ENCODE results near the gene MIF. TPM values are rescaled to one million over a fixed set of nuclear protein-coding genes. Genes with fewer than 3 reads are reported as not detected.

MIF gene
- total RNA-seq, 1 donor = 160 TPM

DNA sequence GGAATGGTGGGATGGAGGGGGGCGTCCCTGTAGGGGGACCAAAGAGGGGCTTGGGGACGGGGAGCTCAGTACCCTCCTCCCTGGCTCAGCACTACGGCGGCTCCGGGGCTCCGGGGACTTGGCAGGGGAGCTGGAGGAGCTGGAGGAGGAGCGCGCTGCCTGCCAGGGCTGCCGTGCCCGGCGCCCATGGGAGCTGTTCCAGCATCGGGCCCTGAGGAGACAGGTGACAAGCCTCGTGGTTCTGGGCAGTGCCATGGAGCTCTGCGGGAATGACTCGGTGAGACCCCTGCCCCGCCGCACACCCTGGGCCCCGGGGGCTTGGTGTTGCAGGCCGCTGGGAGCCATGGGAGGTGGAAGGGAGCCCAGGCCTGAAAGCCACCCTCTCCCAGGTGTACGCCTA is 11.8 kb upstream of the MIF start:
- TF ChIP-seq, protein P1, sequence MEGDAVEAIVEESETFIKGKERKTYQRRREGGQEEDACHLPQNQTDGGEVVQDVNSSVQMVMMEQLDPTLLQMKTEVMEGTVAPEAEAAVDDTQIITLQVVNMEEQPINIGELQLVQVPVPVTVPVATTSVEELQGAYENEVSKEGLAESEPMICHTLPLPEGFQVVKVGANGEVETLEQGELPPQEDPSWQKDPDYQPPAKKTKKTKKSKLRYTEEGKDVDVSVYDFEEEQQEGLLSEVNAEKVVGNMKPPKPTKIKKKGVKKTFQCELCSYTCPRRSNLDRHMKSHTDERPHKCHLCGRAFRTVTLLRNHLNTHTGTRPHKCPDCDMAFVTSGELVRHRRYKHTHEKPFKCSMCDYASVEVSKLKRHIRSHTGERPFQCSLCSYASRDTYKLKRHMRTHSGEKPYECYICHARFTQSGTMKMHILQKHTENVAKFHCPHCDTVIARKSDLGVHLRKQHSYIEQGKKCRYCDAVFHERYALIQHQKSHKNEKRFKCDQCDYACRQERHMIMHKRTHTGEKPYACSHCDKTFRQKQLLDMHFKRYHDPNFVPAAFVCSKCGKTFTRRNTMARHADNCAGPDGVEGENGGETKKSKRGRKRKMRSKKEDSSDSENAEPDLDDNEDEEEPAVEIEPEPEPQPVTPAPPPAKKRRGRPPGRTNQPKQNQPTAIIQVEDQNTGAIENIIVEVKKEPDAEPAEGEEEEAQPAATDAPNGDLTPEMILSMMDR (IDR thresholded peaks at IDR 0.05; ENCODE audit: insufficient read depth, low read length) = no peak
- DNase-seq (ENCODE audit: low read depth) = no peak
- no peak overlapping the region for H3K4me3 ChIP-seq (ENCODE audit: low read depth, low read length)

DNA sequence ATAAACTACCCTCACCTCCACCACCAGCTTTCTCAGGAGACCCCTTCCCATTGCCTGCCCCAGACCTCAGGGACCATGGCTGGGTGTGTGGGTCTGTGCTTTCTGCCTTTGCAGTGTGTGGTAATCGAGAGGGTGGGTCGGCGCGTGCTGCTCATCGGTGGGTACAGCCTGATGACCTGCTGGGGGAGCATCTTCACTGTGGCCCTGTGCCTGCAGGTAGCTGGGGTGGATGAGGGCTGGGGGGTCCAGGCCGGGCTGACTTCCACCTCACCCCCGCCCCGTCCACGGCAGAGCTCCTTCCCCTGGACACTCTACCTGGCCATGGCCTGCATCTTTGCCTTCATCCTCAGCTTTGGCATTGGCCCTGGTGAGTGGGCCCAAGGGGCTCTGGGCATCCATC is 10.5 kb upstream of the MIF start:
- TF ChIP-seq, protein P1 (IDR thresholded peaks at IDR 0.05; ENCODE audit: insufficient read depth, low read length) = no peak
- H3K4me3 ChIP-seq (ENCODE audit: low read depth, low read length) = no peak overlapping the region
- DNase-seq (ENCODE audit: low read depth) = no peak

DNA sequence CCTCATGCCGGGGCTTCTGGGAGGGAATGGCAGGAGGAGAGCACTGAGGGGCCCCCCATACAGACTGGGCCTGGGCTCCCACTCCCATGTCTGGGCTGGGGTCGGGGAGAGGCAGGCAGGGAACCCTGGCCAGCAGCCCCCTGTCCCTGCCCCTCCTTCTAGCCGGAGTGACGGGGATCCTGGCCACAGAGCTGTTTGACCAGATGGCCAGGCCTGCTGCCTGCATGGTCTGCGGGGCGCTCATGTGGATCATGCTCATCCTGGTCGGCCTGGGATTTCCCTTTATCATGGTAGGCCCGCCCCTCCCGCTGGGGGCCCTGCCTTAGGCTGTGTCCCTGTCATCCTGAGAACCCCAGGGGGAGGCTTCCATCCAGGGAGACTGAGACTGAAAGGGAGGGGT is 10.0 kb upstream of the MIF start:
- TF ChIP-seq, protein P1 (IDR thresholded peaks at IDR 0.05; ENCODE audit: insufficient read depth, low read length) = no peak
- no peak for DNase-seq (ENCODE audit: low read depth)
- no peak overlapping the region for H3K4me3 ChIP-seq (ENCODE audit: low read depth, low read length)

DNA sequence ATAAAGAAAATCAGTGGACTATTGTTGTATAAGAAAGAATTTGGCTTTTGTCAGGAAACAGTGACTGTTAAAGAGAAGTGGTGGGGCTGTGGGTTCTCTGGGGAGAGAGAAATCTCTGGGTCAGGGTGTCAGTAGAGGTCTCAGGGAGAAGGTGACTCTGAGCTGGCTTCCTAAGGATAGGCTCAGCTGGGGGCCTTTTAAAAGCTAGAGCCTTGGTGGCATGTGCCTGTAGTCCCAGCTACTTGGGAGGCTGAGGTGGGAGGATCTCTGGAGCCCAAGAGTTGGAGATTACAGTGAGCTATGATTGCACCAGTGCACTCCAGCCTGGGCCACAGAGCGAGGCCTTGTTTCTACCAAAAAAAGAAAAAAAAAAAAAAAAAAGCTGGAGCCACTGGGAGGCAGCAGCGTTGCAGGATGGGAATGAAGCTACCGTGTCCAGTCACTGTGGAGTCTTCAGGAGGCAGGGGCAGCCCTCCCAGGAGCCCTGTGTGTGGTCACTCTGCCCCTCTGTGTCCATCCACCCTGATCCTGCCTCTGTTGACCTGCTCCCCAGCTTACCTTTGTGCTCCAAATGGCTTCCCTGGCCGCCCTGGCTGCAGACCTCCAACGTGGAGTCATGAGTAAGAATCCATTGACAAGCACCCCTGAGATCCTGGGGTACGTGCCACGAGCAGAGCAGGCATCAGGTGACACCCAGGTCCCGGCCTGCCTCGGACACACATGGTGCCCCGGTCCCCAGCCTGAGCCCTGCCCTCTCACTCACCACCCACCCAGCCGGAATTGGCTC is 5.4 kb upstream of the MIF start:
- no peak overlapping the region for H3K4me3 ChIP-seq (ENCODE audit: low read depth, low read length)
- DNase-seq (ENCODE audit: low read depth) = peak; percentile 54
- TF ChIP-seq, protein P1 (IDR thresholded peaks at IDR 0.05; ENCODE audit: insufficient read depth, low read length) = peak; percentile 30

DNA sequence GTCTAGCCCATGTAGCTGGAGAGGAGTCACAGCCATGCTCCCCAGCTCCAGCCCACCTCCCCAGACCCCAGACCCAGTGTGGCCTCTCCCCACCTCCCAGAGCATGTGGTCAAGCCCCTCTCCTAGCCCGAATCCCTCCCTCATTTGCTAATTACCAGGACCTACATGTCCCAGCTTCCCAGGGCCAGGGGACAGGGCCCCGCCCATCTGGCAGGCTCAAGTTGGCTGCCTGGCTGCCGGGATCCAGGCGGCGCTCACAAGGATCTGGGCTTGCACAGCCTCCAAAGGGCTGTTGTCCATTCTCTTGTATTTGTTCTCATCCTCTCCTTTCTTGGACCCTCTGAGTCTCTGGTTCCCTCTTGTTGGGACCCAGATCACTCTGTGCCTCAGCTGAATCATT is 4.6 kb upstream of the MIF start:
- no peak for DNase-seq (ENCODE audit: low read depth)
- TF ChIP-seq, protein P1 (IDR thresholded peaks at IDR 0.05; ENCODE audit: insufficient read depth, low read length) = no peak
- no peak overlapping the region for H3K4me3 ChIP-seq (ENCODE audit: low read depth, low read length)

DNA sequence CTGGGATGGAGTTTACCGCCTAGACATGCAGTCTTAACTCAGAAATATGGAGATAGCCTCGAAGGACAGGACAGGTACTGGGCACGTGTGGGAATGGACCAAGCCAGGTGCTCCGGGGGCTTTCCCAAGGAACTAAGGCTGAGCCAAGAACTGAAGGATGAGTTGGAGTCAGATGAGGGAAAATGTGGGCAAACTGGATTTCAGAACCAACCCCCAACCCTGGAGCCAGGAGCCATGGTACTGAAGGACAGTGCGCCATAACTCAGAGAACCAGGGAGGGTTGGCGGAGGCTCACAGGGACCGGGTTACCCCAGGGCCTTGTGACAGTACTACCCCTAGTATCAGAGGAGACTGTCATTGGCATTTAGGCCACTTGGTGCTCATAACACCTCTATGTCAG is 2.5 kb upstream of the MIF start:
- no peak overlapping the region for H3K4me3 ChIP-seq (ENCODE audit: low read depth, low read length)
- TF ChIP-seq, protein P1 (IDR thresholded peaks at IDR 0.05; ENCODE audit: insufficient read depth, low read length) = no peak
- DNase-seq (ENCODE audit: low read depth) = no peak

DNA sequence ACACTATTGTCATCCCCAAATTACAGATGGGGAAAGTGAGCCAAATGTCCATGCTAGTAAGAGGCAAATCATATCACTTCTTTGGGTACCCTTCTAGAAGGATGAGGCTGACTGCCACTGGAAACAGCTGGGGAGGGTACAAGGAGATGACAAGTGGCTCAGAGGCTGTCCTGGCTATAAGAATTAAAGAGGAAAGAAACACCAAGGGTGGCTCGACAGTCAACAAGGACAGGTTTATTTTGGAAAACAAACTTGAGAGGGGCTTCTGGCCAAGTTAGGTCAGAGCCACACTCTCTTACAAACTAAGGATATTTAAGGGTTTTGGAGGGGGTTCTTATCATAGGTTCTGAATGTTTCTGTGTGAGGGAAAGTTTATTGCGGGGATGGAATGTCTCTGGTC is 2.1 kb upstream of the MIF start:
- no peak for DNase-seq (ENCODE audit: low read depth)
- TF ChIP-seq, protein P1 (IDR thresholded peaks at IDR 0.05; ENCODE audit: insufficient read depth, low read length) = no peak
- no peak overlapping the region for H3K4me3 ChIP-seq (ENCODE audit: low read depth, low read length)

Measured in fibroblast of the aortic adventitia (primary cell).